HUES48 (cell line): Measurements from ENCODE around the gene ERF.

Source experiments
- H3K27ac ChIP-seq: one replicate; pipeline ENCODE4 v1.7.0; 2013; ENCODE audit warnings: low read depth, low read length, inconsistent platforms
- H3K27me3 ChIP-seq: 2 replicates; pipeline ENCODE4 v1.6.1; 2013; ENCODE audit warnings: mild to moderate bottlenecking, low read length; ENCODE audit not compliant: control insufficient read depth, insufficient read depth
- H3K36me3 ChIP-seq: 2 replicates; pipeline ENCODE4 v1.6.1; 2013; ENCODE audit warnings: low read length; ENCODE audit not compliant: control insufficient read depth, insufficient read depth
- H3K4me1 ChIP-seq: 2 replicates; pipeline ENCODE4 v1.6.1; 2013; ENCODE audit warnings: mild to moderate bottlenecking, low read length; ENCODE audit not compliant: control insufficient read depth, insufficient read depth
- H3K4me3 ChIP-seq: 2 replicates; pipeline ENCODE4 v1.5.1; 2013; ENCODE audit warnings: mild to moderate bottlenecking, low read depth, low read length
- H3K9ac ChIP-seq: 2 replicates; pipeline ENCODE4 v1.6.1; 2013; ENCODE audit warnings: mild to moderate bottlenecking, low read depth, low read length, moderate library complexity
- H3K9me3 ChIP-seq: 2 replicates; pipeline ENCODE4 v1.6.1; 2013; ENCODE audit warnings: low read length; ENCODE audit not compliant: control insufficient read depth, insufficient read depth

Gene ERF

DNA sequence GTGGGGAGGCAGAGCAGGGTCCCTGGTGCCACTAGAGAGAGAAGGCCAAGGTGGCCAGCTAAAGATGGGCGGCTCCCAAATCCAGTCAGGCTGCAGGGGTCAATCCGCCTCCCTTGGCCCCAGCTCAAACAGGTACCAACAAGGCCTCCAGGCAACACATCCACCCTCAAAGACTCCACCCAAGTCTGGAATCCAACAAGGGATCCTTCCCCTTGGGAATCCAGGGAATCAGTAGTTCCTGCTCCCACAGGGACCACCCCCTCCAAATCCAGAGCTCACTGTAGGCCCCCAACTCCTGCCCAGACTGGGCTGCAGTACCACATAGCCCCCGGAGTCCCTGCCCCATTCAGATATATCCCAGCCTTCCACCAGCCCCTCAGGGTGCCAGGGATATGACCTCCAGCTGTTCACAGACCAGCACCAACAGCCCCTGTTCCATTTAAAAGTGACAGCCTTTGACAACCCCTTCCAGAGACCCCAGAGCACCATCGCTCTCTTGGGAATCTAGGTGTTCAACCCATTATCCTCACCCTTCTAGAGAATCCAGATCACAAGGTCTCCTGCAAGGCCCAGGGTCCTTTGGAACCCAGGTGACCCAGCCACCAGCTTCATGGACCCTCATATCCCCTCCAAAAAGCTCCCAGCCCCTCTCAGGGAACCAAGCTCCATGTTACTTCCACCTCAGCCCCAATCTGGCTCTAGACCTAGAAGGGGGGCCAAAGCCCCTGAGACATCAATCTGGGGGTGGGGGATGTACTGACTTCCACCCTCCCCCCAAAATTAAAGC, 3.2 kb downstream of the ERF start:
- Histone ChIP-seq H3K9me3 (no peaks in the 10 kb centered on the region), H3K27me3 (peaks cover 6% of the 10 kb centered on the region), H3K36me3 (peaks cover 17% of the 10 kb centered on the region), H3K4me3 (no peak overlapping the region), H3K4me1 (peaks cover 20% of the 10 kb centered on the region), H3K27ac (no peak overlapping the region), H3K9ac (no peak overlapping the region)

DNA sequence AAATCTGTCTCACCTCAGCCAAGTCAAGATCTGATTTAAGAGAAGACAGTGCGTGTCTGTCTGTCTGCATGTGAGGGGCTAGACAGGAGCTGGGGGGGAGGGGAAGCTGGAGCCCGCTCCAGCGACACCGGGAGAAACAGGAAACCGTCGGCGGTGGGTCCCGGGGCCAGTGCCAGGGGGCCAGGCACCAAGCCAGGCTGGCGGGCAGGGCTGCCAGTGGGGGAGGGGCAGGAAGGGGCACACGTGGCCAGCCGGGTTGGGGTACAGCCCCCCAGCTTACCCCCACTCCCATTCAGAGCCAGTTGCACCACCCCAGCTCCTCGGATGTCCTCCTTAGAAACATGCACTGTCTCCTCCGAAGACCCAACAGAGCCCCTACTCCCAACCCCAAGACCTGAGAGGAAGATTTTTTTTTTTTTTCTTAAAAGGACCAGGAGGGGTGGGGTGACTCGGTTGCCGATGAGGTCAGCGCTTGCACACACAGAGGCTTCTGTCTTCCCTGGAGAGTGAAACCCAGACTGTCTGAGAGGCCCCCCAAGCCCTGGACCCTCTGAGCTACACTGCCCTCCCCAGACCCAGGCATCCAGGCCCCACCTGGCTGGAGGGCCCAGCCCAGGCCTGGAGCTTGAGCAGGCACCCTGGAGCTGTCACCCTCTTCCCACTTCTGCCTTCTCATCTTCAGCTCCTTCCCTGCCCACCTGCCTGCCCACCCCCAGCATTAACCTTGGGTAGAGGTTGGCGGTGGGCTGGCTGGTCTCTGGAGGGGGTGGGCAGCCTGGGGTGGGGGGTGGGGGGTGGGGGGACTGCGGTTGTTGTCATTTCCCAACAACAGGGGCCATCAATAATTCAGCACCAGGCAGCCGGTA, 4.0 kb downstream of the ERF start:
- H3K9ac ChIP-seq: no peak overlapping the region
- no peak overlapping the region for H3K27ac ChIP-seq
- H3K9me3 ChIP-seq: no peaks in the 10 kb centered on the region
- no peaks in the 10 kb centered on the region for H3K27me3 ChIP-seq
- peaks cover 17% of the 10 kb centered on the region for H3K36me3 ChIP-seq
- H3K4me1 ChIP-seq: peaks cover 18% of the 10 kb centered on the region
- no peak overlapping the region for H3K4me3 ChIP-seq

DNA sequence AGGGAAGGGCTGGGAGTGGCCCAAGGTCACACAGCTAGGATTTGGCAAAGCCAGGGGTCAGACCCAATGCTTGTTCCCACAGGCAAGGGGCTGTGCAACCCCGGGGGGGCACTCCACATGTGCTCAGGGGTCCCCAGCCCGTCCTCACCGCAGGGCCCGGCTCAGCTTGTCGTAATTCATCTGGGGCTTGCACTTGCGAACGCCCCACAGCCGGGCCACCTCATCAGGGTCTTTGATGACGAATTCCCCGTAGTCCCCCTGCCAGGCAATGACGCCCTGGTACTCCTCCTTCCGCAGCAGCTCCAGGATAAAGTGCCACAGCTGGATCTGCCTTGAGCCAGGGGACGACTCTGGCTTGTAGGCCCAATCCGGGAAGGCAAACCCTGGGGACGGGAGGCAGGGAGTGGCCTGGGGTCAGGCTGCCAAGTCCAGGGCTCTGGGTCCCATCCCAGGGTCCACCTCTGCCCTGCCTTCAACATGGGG, 4.7 kb downstream of the ERF start:
- H3K36me3 ChIP-seq: peaks cover 17% of the 10 kb centered on the region
- H3K9me3 ChIP-seq: no peaks in the 10 kb centered on the region
- H3K27me3 ChIP-seq: no peaks in the 10 kb centered on the region
- H3K27ac ChIP-seq: no peak overlapping the region
- H3K4me3 ChIP-seq: no peak overlapping the region
- peaks cover 18% of the 10 kb centered on the region for H3K4me1 ChIP-seq
- no peak overlapping the region for H3K9ac ChIP-seq

DNA sequence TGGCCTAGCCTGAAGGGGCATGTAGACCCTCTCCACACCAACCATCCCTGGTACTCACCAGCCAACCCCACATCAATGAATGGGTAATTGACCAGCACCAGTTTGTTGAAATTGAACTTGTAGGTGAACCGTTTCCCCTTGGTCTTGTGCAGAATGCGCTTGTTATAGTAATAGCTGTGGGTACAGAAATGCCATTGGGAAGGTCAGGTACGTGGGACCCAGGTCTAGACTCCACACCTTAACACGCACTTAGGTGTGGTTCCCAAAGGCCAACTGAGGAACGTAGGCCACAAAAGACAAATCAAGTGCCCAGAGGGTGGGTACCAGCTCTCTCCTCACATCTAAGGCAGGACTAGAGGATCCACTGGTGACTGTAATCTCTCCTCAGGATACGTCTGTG, 5.2 kb downstream of the ERF start:
- Histone ChIP-seq H3K27ac (no peak overlapping the region), H3K27me3 (no peaks in the 10 kb centered on the region), H3K9me3 (no peaks in the 10 kb centered on the region), H3K36me3 (peaks cover 17% of the 10 kb centered on the region), H3K4me1 (peaks cover 18% of the 10 kb centered on the region), H3K4me3 (no peak overlapping the region), H3K9ac (no peak overlapping the region)

DNA sequence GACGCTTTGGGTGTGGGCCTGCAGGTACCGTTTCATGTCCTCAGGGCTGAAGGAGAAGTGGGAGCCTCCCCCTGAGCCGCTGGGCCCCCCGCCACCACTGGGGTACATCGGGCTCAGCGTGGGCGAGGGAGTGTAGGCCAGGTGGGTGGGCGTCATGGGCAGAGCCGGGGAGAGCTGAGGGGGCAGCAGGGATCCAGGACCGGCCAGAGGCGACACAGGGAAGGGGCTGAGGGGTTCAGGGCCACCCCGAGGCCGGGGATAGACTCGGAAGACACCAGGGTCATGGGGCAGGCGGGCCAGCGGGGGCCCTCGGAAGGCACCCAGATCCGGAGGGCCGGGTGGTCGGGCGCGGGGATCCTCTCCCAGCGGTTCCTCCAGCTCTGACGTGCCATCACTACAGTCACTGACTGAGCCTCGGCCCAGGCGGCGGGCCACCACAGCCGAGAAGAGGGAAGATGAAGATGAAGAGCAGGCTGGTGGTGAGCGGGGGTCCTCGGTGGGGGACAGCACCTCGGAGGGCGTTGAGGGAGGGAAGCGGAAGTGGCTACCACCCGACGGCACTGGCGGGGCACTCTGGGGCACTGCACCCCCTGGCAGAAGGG, 5.7 kb downstream of the ERF start:
- Histone ChIP-seq H3K27ac (no peak overlapping the region), H3K36me3 (peaks cover 17% of the 10 kb centered on the region), H3K27me3 (no peaks in the 10 kb centered on the region), H3K4me1 (peaks cover 19% of the 10 kb centered on the region), H3K9ac (no peak overlapping the region), H3K4me3 (no peak overlapping the region), H3K9me3 (no peaks in the 10 kb centered on the region)

DNA sequence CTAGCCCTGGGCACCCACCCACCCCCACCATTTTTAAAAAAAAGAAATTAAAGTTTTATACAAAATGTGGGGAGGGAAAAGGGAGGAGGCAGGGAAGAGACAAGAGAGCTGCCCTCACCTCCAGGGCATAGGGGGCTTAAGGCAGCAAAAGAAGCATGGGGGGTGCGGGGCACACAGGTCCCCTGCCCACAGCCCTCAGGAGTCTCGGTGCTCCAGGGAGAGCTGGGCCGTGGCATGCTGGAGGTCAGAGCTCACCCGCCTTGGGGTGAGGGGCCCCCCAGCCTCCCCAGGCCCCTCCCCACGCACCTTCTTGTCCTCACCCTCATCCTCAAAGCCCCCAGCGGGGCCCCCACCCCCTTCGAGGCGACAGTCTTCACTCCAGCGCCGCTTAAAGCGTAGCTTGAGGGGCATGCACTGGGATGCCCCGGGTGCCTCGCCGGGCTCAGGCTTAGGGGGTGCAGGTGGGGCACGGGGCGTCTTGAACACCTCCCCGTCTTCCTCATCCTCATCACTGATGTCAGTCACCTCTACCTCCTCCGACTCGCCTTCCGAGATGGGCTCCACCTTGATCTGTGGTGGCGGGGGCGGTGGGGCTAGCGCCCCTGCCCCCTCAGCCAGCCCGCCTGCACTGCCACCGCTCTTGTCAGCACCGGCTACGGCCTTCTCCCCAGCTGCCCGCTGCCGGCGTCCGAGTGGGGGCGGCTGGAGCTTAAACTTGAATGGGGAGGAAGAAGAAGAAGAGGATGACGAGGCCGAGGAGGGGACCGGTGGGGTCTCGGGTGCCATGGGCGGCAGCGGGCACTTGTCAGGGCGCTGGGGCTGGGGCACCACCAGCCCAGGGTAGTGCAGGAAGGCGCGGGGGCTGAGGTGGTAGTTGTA, 6.4 kb downstream of the ERF start:
- Histone ChIP-seq H3K27me3 (no peaks in the 10 kb centered on the region), H3K27ac (no peak overlapping the region), H3K4me1 (peaks cover 23% of the 10 kb centered on the region), H3K9me3 (no peaks in the 10 kb centered on the region), H3K36me3 (peaks cover 17% of the 10 kb centered on the region), H3K4me3 (no peak overlapping the region), H3K9ac (no peak overlapping the region)

DNA sequence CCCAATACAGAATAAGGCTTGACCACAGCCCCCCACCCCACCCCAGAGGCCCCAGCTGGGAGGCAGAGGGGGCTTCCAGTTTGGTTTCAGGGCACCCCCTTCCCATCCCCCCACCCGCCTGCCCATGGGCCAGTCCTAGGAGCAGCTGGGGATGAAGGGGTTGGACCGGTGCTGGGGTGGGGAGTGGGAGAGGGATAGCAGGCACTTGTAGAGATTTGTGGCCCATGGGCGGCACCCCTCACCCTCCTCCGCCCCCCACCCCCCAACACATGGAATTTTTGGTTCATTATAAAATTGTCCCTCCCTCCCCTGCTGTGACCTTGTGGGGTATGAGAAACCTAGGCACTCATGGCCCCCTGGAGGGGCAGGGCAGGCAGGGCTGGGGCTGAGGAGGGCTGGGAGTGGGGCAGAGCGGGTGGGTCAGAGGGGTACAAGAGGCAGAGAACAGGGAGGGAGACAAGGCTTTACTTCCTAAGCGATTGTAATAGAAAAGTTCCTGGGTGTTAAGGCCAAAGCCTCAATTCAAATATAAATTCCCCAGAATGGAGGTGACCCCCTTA, 7.2 kb downstream of the ERF start:
- Histone ChIP-seq H3K4me3 (no peak overlapping the region), H3K36me3 (peaks cover 17% of the 10 kb centered on the region), H3K4me1 (peaks cover 19% of the 10 kb centered on the region), H3K9me3 (no peaks in the 10 kb centered on the region), H3K27me3 (no peaks in the 10 kb centered on the region), H3K9ac (no peak overlapping the region), H3K27ac (no peak overlapping the region)

DNA sequence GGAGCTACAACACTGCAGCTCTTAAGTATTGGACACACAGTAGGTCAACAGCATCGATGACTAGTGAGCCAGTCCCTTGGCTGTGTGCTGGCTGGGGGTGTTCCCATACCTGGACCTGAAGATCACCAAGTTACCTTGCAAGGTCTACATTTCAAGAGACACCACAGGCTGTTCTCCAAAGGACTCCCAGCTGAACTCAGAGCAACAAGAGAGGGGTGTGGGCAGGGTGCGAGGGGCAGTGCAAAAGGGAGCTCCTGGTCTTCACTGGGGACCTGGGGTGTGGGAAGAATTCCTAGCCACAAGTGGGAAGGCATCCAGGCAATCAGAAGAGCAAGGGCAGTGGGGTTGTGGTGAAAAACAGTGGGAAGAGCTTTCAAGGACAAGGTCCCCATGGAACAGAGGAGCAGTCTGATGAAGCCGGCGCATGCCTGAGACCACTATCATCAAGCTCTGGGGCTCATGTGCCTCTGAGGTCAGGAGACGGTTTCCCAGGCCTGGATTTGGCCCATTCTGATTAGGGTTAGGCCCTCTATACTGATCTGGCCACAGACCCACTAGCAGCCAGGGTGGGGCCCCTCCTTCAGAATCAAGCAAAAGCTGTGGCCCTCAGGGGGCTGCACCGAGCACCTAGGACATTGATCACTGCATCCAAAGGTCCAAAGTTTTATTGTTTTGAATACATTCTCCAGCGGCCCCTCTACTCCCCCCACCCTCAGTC, 7.8 kb downstream of the ERF start:
- Histone ChIP-seq H3K27me3 (no peaks in the 10 kb centered on the region), H3K9me3 (no peaks in the 10 kb centered on the region), H3K4me3 (no peak overlapping the region), H3K27ac (no peak overlapping the region), H3K9ac (no peak overlapping the region), H3K4me1 (peaks cover 15% of the 10 kb centered on the region), H3K36me3 (peaks cover 17% of the 10 kb centered on the region)

DNA sequence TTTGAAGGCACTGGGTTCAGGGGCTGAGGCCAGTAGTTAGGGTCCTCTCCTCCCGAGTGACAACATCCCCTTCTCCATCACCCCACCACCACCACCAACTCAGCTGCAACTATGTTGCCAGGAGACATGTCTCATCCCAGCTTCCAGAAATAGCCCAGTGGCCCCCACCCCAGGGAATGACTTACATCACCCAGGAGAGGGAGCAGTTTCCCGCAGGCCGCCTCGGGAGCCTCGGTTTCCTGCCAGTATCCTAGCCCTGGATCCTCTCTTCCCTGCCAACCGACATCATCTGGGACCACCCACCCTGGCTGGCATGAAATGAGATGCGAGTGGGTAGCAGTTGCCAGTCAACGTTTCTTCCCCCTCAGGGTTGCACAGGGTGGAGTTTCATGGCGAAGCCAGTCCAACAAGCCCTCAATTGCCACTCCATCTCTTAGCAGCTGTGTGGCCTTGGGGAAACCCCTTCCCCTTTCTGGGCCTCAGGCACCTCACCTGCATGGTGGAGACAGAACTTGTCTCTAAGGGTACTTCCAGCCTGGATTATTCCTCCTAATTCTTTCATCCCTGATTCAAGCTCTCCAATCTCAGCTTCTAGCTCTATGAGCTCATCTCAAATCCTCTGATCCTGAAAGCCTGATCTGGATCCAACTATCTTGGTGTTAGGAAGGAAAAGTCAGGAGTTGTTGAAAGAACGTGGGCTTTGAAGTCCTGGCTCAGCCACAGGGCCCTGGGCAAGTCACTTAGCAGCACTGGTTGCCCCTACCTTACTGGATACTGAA, 8.6 kb downstream of the ERF start:
- H3K4me3 ChIP-seq: no peak overlapping the region
- peaks cover 11% of the 10 kb centered on the region for H3K4me1 ChIP-seq
- H3K9ac ChIP-seq: no peak overlapping the region
- H3K36me3 ChIP-seq: peaks cover 17% of the 10 kb centered on the region
- no peaks in the 10 kb centered on the region for H3K9me3 ChIP-seq
- H3K27me3 ChIP-seq: no peaks in the 10 kb centered on the region
- H3K27ac ChIP-seq: peak overlapping the region; percentile 23
